Mesodermal cell (in vitro differentiated cells): ENCODE results near the gene CNTNAP4.

Experiments used
- H3K27ac ChIP-seq: 2 replicates; pipeline ENCODE4 v1.7.0; 2013; ENCODE audit warnings: mild to moderate bottlenecking, low read depth, low read length, moderate library complexity; ENCODE audit not compliant: severe bottlenecking
- H3K36me3 ChIP-seq: 2 replicates; pipeline ENCODE4 v1.7.1; 2013; ENCODE audit warnings: mild to moderate bottlenecking, low read length, moderate library complexity; ENCODE audit not compliant: control insufficient read depth, insufficient read depth
- H3K4me1 ChIP-seq: one replicate; pipeline ENCODE4 v1.7.1; 2013; ENCODE audit warnings: mild to moderate bottlenecking, low read length; ENCODE audit not compliant: insufficient read depth, control insufficient read depth, poor library complexity, severe bottlenecking
- H3K4me3 ChIP-seq: 2 replicates; pipeline ENCODE4 v1.7.0; 2013; ENCODE audit warnings: low read length, control low read depth, mild to moderate bottlenecking; ENCODE audit not compliant: insufficient read depth, poor library complexity, severe bottlenecking; ENCODE audit errors: extremely low read depth
- H3K9me3 ChIP-seq: 2 replicates; pipeline ENCODE4 v1.7.1; 2013; ENCODE audit warnings: mild to moderate bottlenecking, low read length, moderate library complexity; ENCODE audit not compliant: control insufficient read depth
- WGBS, 2 experiments: methylation state at CpG; one replicate each; pipeline ENCODE4 v1.1.5; 2013; ENCODE audit warnings: missing lambda C conversion rate in 2 of 2; ENCODE audit not compliant: insufficient coverage in 2 of 2; 5-methylcytosine and 5-hydroxymethylcytosine counted together

CNTNAP4 gene

DNA sequence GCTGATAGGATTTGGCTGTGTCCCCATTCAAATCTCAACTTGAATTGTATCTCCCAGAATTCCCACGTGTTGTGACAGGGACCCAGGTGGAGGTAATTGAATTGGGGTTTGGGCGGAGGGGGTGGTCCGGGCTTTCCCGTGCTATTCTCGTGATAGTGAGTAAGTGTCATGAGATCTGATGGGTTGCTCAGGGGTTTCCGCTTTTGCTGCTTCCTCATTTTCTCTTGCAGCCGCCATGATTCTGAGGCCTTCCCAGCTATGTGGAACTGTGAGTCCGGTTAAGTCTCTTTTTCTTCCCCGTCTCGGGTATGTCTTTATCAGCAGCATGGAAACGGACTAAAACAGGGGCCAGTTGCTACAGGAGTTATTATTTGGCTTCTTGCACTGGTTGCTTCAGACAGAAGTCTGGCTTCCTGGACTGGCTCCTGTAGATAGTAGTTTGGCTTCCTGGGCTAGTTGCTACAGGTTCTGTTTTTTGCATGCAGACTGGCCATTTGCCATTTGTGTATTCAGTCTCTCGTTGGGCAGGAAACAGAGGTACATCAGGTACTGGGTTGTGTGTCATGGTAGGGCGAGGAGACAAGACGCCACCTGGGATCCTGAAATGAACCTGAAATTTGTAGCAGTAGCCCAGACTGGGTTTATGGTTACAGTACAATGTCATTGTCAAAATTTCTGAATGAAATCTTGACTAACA lies 32.6 kb downstream of the CNTNAP4 start:
- 74 to 84% methylated on average over 9 to 10 of the region's 14 CpGs for WGBS, 2 experiments
- no peak overlapping the region for H3K27ac ChIP-seq

DNA sequence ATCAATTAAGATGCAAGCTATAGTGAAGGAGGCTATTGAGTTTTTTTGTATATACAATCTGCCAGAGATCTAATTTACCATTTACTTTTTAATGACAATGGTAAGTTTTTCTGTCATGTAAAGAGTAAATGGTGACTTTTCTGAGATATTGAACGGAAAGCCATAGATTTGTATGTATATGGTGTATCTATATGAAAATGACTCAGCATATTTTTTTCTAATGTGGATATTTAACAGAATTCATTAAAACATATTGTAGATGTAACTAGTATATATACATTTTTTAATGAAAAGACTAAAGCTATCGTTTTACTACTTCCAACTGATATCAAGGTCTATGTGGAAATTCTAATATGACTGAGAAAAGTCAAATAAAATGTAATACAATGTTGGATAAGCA lies 34.1 kb downstream of the CNTNAP4 start:
- Histone ChIP-seq H3K4me1 (no peaks in the 10 kb centered on the region), H3K36me3 (no peaks in the 10 kb centered on the region), H3K4me3 (no peak overlapping the region), H3K9me3 (no peaks in the 10 kb centered on the region), H3K27ac (no peak overlapping the region)
- no CpG with 5 or more reads among the region's 2 CpGs for WGBS, 2 experiments

More for the DNA sequence above, 32.6 kb downstream of the CNTNAP4 start:
- no peaks in the 10 kb centered on the region for H3K36me3 ChIP-seq
- H3K9me3 ChIP-seq: no peaks in the 10 kb centered on the region
- H3K4me1 ChIP-seq: no peaks in the 10 kb centered on the region
- no peak overlapping the region for H3K4me3 ChIP-seq

DNA sequence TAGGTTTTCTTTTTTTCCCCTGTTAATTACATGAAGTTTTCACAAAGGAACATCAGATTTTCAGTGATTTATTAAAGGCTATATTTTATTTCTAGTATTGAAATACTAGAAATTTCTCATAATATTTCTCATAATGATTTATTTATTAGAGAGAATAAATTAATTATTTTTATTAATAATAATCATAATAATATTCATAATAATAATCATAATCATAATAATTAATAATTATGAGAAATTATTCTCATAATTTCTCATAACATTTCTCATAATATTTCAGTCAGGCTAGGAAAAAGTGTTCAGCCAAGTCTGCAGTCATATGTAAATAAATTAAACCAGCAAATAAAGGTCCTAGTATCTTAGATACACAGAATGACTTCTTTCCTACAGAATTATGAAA lies 41.4 kb downstream of the CNTNAP4 start:
- Histone ChIP-seq H3K27ac (no peak overlapping the region), H3K4me3 (no peak overlapping the region)

DNA sequence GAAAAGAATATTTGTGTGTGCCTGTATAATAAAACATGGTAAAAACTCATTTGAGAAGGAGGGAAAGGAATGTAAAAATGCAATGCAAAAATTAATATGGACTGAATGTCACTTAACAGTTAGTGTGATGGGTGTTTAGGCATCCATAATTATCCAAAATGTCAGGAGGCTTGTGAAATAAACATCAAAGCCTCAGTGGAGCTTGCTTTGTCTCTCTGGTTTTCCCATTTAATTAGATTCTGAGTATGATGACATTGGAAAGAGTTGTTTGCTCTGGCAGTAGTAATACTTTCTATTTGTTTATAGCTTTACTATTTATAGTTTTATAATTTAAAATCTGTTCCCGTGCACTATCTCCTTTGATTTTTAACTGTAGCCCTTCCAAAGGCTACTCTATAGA lies 51.9 kb downstream of the CNTNAP4 start:
- Histone ChIP-seq H3K4me3 (no peak overlapping the region), H3K36me3 (no peaks in the 10 kb centered on the region), H3K9me3 (no peaks in the 10 kb centered on the region), H3K27ac (no peak overlapping the region), H3K4me1 (no peaks in the 10 kb centered on the region)
- no CpG with 5 or more reads among the region's 1 CpG for WGBS, 2 experiments

More for the DNA sequence above, 41.4 kb downstream of the CNTNAP4 start:
- Histone ChIP-seq H3K36me3 (no peaks in the 10 kb centered on the region), H3K4me1 (no peaks in the 10 kb centered on the region), H3K9me3 (no peaks in the 10 kb centered on the region)

DNA sequence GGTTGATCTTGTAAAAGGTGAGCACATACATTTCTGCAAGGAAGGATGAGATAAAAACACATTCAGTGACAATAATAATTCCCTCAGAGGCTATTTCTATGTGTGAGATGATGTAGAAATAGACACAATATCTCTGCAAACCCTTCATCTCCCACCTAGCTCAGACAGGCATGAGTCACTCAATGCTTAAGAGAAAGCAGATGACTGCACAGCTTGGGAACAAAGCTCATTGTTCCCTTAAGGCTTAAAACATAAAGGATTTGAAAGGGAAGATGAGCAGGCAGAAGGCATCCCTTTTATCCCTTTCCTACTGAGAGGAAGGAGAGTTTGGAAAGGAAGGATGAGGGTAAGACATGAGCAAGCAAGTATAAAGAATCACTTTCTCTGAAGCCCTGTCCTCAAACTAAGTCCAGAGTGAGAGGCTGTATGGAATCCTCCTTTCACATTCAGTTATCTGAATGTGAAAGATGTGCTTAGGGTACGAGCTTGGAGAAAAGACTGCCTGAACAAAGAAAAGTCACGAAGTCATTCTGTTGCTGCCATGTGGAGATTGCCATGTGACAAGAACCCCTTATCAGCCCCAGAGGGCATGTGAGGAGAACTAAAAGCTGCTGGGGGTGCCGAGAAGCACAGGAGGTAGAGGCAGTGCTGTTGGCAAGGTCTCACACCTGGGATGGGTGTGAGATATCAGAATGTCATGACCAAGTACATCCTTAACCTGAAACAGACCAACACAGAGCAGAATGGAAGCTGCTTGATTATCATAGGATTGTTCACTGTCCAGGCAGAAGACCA lies 58.2 kb downstream of the CNTNAP4 start:
- H3K4me1 ChIP-seq: no peaks in the 10 kb centered on the region
- H3K27ac ChIP-seq: no peak overlapping the region
- H3K4me3 ChIP-seq: no peak overlapping the region
- H3K9me3 ChIP-seq: peaks cover 5% of the 10 kb centered on the region
- 65 to 90% methylated on average over 2 to 3 of the region's 3 CpGs for WGBS, 2 experiments
- H3K36me3 ChIP-seq: no peaks in the 10 kb centered on the region

DNA sequence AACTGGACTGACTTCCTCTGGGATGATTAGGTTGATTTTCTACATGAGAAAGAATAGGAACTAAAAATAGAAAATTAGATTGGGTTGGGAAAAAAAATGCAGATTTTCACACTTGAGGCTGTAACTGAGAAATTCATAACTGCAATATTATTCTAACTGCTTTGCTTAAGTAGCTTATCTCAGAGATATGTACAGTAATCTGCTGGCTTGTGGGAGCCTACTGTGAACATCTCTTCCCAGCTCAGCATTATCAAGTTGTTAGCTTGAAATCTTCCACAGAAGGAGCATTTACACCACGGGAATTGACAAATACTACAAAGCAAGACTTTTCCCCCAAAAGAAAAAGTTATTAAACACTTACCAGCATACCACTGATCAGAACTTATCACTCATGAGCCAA lies 58.9 kb downstream of the CNTNAP4 start:
- Histone ChIP-seq H3K4me3 (no peak overlapping the region), H3K27ac (no peak overlapping the region), H3K4me1 (no peaks in the 10 kb centered on the region), H3K36me3 (no peaks in the 10 kb centered on the region), H3K9me3 (peaks cover 5% of the 10 kb centered on the region)
- 83% methylated on average over 1 of the region's 1 CpG; no CpG with 5 or more reads in 1 of the 2 experiments for WGBS, 2 experiments

DNA sequence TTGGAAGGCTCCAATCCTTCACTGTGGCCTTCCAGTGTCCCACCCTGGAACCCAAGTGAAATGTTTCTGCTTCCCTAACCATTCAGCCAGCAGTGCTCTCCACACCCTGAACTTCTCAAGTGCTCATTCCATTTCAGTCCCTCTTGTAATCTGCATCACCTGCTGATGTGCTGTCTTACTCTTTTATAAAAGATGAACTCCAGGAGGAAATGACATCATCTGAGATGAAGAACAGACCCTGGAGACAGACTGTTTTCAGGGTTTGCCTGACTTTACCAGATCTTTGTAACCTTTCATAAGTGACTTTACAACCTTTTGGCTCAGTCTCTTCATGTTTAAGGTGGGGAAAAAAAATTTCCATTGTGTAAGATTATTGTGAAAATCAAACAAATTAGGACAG lies 61.3 kb downstream of the CNTNAP4 start:
- no peaks in the 10 kb centered on the region for H3K4me1 ChIP-seq
- no peak overlapping the region for H3K27ac ChIP-seq
- H3K9me3 ChIP-seq: peaks cover 5% of the 10 kb centered on the region
- no peak overlapping the region for H3K4me3 ChIP-seq
- no peaks in the 10 kb centered on the region for H3K36me3 ChIP-seq

DNA sequence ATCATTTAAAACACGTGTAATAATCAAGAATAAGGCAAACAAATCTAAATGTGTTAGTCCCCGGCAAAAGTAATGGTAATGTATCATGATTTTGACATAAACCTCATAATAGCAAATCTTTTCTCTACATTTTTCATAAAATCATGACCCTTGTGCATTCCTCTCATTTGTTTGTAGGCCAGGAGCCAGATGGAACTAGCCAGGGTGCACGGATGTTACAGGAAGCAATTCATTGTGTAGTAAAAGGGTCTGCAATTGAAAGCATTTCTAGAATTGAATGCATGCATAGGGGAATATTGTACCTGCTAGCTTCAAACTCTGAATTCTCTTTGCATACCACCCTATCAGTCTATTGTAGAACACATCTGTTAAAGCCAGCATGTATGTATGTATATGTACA lies 66.6 kb downstream of the CNTNAP4 start:
- H3K4me3 ChIP-seq: no peak overlapping the region
- H3K9me3 ChIP-seq: no peaks in the 10 kb centered on the region
- H3K4me1 ChIP-seq: no peaks in the 10 kb centered on the region
- no peak overlapping the region for H3K27ac ChIP-seq
- no peaks in the 10 kb centered on the region for H3K36me3 ChIP-seq
- WGBS, 2 experiments: no CpG with 5 or more reads among the region's 3 CpGs

DNA sequence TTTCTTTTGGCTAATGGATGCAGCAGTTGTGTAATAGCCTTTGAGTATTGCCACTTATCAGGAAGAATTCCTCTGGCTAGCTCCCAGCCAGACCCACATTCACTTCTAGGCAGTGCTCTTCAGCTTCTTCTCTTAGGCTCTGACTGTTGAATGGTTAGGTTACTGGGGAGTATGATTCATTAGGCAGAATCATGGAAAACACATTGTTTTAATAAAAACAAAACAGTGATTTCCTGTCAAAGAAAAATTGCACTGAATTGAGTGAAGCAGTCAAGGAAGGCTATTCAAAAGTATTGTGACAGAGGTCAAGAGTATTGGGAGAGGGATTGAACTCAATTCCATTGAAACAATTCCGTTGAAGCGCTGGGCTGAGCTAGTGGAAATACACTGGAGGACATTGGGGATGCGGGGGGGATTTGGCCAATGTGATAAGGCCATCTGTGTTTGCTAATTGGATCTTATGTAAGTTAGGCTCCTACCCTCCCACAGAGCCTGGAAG lies 68.0 kb downstream of the CNTNAP4 start:
- H3K9me3 ChIP-seq: no peaks in the 10 kb centered on the region
- H3K4me1 ChIP-seq: no peaks in the 10 kb centered on the region
- no peak overlapping the region for H3K4me3 ChIP-seq
- 54 to 83% methylated on average over 2 to 3 of the region's 3 CpGs for WGBS, 2 experiments
- H3K27ac ChIP-seq: no peak overlapping the region
- no peaks in the 10 kb centered on the region for H3K36me3 ChIP-seq

DNA sequence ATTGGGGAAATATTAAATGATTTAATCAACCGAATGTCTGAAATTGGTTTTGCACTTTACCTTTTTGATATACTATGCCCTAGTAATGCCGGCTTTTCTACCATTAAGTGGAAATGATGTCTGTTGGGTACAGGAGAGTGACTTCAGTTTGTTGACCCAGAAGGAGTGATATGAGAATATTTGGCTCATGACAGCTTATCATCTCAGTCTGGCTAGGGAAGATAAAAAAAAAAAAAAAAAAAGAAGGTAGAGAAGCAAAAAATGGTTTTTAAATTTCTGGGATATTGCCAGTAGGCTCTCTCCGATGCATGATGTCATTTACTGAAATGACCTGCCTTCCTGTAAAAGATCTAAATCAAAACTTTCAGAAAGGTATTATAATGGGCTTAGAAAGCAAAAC lies 69.0 kb downstream of the CNTNAP4 start:
- 60 to 100% methylated on average over 1 of the region's 3 CpGs for WGBS, 2 experiments
- H3K36me3 ChIP-seq: no peaks in the 10 kb centered on the region

DNA sequence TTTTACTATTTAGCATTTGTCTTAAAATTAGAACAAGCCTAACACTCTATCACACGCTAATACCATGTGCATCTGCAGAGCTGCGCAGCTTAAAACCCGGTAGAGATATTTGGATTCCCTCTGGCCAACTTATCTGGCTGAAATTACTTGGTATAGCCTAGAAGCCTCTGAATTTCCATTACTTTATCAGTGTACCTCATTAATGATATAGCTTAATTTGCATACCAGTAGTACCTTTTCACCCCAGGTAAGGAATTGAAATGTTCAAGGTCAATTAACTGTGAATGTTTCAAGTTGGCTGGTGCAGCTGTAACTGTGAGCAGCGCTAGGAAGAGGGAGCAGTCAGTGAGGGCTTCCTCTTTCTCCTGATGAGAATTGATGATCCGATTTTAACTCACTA lies 74.2 kb downstream of the CNTNAP4 start:
- Histone ChIP-seq H3K9me3 (no peaks in the 10 kb centered on the region), H3K4me3 (no peak overlapping the region), H3K4me1 (no peaks in the 10 kb centered on the region), H3K27ac (no peak overlapping the region), H3K36me3 (no peaks in the 10 kb centered on the region)
- 83 to 100% methylated on average over 3 of the region's 5 CpGs for WGBS, 2 experiments

More for the DNA sequence above, 69.0 kb downstream of the CNTNAP4 start:
- Histone ChIP-seq H3K27ac (no peak overlapping the region), H3K4me1 (no peaks in the 10 kb centered on the region), H3K9me3 (no peaks in the 10 kb centered on the region), H3K4me3 (no peak overlapping the region)
